Measurements from ENCODE around the gene MAGEA9. TPM values are rescaled to one million over a fixed set of nuclear protein-coding genes. Genes with fewer than 3 reads are reported as not detected.
"Not testable (repeated sequence)": the region's sequence is repeated elsewhere in the genome, so short reads cannot be mapped to it uniquely, and the experiment has no call there.

The MAGEA9 gene
- total RNA-seq, 2 donors from 2014 or later: not detected

GRCh38 chrX:149830192-149830873 lies 48.6 kb downstream of the MAGEA9 start:
- DNase-seq (ENCODE audit: low spot score) (no peak), ATAC-seq (ENCODE audit: insufficient number of reproducible peaks, low FRiP score, low read depth) (no peak)
- Histone ChIP-seq H3K9me3 (no peaks in the 10 kb centered on the region), H3K36me3 (no peaks in the 10 kb centered on the region), H3K27me3 (replicated peaks; ENCODE audit: insufficient read depth) (no peaks in the 10 kb centered on the region), H3K27ac (peak overlapping the region; percentile 34 to 59), H3K4me3 (peak overlapping the region; percentile 65), H3K4me1 (ENCODE audit: control insufficient read depth in 1 of 2, low read depth in 2 of 2) (no peaks in the 10 kb centered on the region)
- TF ChIP-seq, protein P1, sequence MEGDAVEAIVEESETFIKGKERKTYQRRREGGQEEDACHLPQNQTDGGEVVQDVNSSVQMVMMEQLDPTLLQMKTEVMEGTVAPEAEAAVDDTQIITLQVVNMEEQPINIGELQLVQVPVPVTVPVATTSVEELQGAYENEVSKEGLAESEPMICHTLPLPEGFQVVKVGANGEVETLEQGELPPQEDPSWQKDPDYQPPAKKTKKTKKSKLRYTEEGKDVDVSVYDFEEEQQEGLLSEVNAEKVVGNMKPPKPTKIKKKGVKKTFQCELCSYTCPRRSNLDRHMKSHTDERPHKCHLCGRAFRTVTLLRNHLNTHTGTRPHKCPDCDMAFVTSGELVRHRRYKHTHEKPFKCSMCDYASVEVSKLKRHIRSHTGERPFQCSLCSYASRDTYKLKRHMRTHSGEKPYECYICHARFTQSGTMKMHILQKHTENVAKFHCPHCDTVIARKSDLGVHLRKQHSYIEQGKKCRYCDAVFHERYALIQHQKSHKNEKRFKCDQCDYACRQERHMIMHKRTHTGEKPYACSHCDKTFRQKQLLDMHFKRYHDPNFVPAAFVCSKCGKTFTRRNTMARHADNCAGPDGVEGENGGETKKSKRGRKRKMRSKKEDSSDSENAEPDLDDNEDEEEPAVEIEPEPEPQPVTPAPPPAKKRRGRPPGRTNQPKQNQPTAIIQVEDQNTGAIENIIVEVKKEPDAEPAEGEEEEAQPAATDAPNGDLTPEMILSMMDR (IDR thresholded peaks at IDR 0.05): no peak

GRCh38 chrX:149831473-149831872 lies 49.7 kb downstream of the MAGEA9 start:
- ATAC-seq (ENCODE audit: insufficient number of reproducible peaks, low FRiP score, low read depth) (no peak), DNase-seq (ENCODE audit: low spot score) (no peak)
- Histone ChIP-seq H3K36me3 (no peaks in the 10 kb centered on the region), H3K27me3 (replicated peaks; ENCODE audit: insufficient read depth) (no peaks in the 10 kb centered on the region), H3K4me1 (ENCODE audit: control insufficient read depth in 1 of 2, low read depth in 2 of 2) (no peaks in the 10 kb centered on the region), H3K27ac (no peak overlapping the region), H3K9me3 (no peaks in the 10 kb centered on the region), H3K4me3 (no peak overlapping the region)
- TF ChIP-seq, protein P1 (IDR thresholded peaks at IDR 0.05): no peak

DNA sequence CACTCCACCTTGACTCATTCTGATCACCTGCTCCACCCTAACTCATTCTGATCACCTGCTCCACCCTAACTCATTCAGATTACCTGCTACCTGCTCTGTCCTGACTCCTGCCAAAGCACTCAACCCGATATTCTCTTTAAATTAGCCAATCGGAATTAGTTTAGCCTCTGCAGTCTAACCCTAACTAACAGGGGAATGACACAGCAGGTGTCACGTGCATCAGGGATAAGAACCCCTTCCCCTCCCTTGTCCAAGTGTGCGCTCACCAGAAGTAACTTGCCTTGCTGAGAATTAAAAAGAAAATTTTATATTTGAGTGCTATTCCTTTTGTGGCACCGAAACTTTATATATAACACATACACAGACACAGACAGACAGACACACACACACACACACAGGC lies 55.0 kb downstream of the MAGEA9 start:
- not testable (repeated sequence) for ATAC-seq (ENCODE audit: insufficient number of reproducible peaks, low FRiP score, low read depth); H3K4me3 ChIP-seq; H3K9me3 ChIP-seq; H3K27ac ChIP-seq; H3K27me3 ChIP-seq (replicated peaks; ENCODE audit: insufficient read depth); H3K36me3 ChIP-seq; H3K4me1 ChIP-seq (ENCODE audit: control insufficient read depth in 1 of 2, low read depth in 2 of 2); DNase-seq (ENCODE audit: low spot score)

GRCh38 chrX:149837167-149837566 lies 55.4 kb downstream of the MAGEA9 start:
- DNase-seq (ENCODE audit: low spot score) (no peak), ATAC-seq (ENCODE audit: insufficient number of reproducible peaks, low FRiP score, low read depth) (no peak)
- Histone ChIP-seq H3K36me3 (no peaks in the 10 kb centered on the region), H3K4me1 (ENCODE audit: control insufficient read depth in 1 of 2, low read depth in 2 of 2) (no peaks in the 10 kb centered on the region), H3K27ac (no peak overlapping the region), H3K9me3 (no peaks in the 10 kb centered on the region), H3K27me3 (replicated peaks; ENCODE audit: insufficient read depth) (no peaks in the 10 kb centered on the region), H3K4me3 (no peak overlapping the region)
- TF ChIP-seq, protein P1 (IDR thresholded peaks at IDR 0.05): no peak

Other genes starting within 250 kb of the MAGEA9 start
- gene EOLA1, start 240.9 kb upstream of the MAGEA9 start, total RNA-seq: 10 to 100 TPM; 22.2 to 22.6 TPM
- not detected for gene HSFX3, start 232.0 kb upstream of the MAGEA9 start, total RNA-seq
- gene MAGEA9B, start 194.5 kb upstream of the MAGEA9 start, total RNA-seq: not detected
- 1 to 10 TPM in 1 of 2 donors, under 1 TPM in 1; 0.54 to 1.3 TPM for gene HSFX2, start 186.6 kb upstream of the MAGEA9 start, total RNA-seq
- 10 to 100 TPM; 17.6 to 21.5 TPM for gene TMEM185A, start 150.1 kb upstream of the MAGEA9 start, total RNA-seq
- gene MAGEA11, start 69.9 kb upstream of the MAGEA9 start, total RNA-seq: not detected
- gene HSFX1, start 7.9 kb upstream of the MAGEA9 start, total RNA-seq: 1 to 10 TPM in 1 of 2 donors, under 1 TPM in 1; 0.54 to 2.0 TPM
- not detected for gene MAGEA8, start 99.3 kb downstream of the MAGEA9 start, total RNA-seq
- not detected for gene HSFX4, start 147.6 kb downstream of the MAGEA9 start, total RNA-seq
- gene EOLA2, start 156.6 kb downstream of the MAGEA9 start, total RNA-seq: 10 to 100 TPM; 34.6 to 56.7 TPM

Data from thoracic aorta (tissue), 2 donors.